Common myeloid progenitor, CD34-positive (primary cell): ENCODE measurements around the gene STXBP4.
A peak's percentile ranks its signal among the peaks of the same experiment; 100 is the strongest.

ENCODE experiments used
- CTCF ChIA-PET: fragments of 350-600 bp; sonication (Branson Sonifier 250); formaldehyde crosslinking; loops from one replicate; lab custom pipeline; 2021; ENCODE audit warnings: antibody characterized with exemption; lab: Charles Lee
- POLR2A ChIA-PET: fragments of 350-600 bp; sonication (Branson Sonifier 250); formaldehyde crosslinking; loops from one replicate; lab custom pipeline; 2021; ENCODE audit warnings: antibody characterized with exemption; lab: Charles Lee
- DNase-seq, 3 donors: peaks; one replicate each; pipeline versions ENCODE4 v3.0.0 to v3.0.0-alpha.2; 2013
- H3K27ac ChIP-seq, 2 experiments: 1 replicate in 1 of 2; 2 replicates in 1 of 2; pipeline ENCODE4 v1.7.0; 2013; ENCODE audit warnings: inconsistent platforms in 2 of 2, low read length in 2 of 2, mild to moderate bottlenecking in 2 of 2, low read depth in 1 of 2, moderate library complexity in 1 of 2; ENCODE audit not compliant: severe bottlenecking in 2 of 2, insufficient read depth in 1 of 2, poor library complexity in 1 of 2
- H3K27me3 ChIP-seq, 5 experiments: replicated peaks in 2 of 5; 1 replicate in 3 of 5; 2 replicates in 2 of 5; pipeline versions ENCODE4 v1.6.1 to v1.7.0; 2013; ENCODE audit warnings: low read length in 4 of 5, mild to moderate bottlenecking in 2 of 5, moderate library complexity in 2 of 5, inconsistent platforms in 1 of 5; ENCODE audit not compliant: insufficient read depth in 5 of 5, control insufficient read depth in 4 of 5
- H3K36me3 ChIP-seq, 4 experiments: 1 replicate in 2 of 4; 2 replicates in 2 of 4; pipeline versions ENCODE4 v1.6.1 to v1.7.0; 2013; ENCODE audit warnings: low read length in 3 of 4, control low read depth in 1 of 4, mild to moderate bottlenecking in 1 of 4; ENCODE audit not compliant: control insufficient read depth in 4 of 4, insufficient read depth in 4 of 4
- H3K4me1 ChIP-seq, 4 experiments: 1 replicate in 3 of 4; 2 replicates in 1 of 4; pipeline versions ENCODE4 v1.6.1 to v1.7.1; 2013; ENCODE audit warnings: low read length in 3 of 4, mild to moderate bottlenecking in 3 of 4, control low read depth in 1 of 4, inconsistent platforms in 1 of 4, moderate library complexity in 1 of 4; ENCODE audit not compliant: control insufficient read depth in 4 of 4, insufficient read depth in 4 of 4; ENCODE audit errors: control extremely low read depth in 1 of 4
- H3K4me3 ChIP-seq, 7 experiments: 1 replicate in 4 of 7; 2 replicates in 3 of 7; pipeline versions ENCODE4 v1.5.1 to v1.7.0; 2013; ENCODE audit warnings: mild to moderate bottlenecking in 7 of 7, low read length in 6 of 7, moderate library complexity in 6 of 7, inconsistent platforms in 2 of 7, low read depth in 2 of 7, control low read depth in 1 of 7; ENCODE audit not compliant: insufficient read depth in 4 of 7, control insufficient read depth in 1 of 7; ENCODE audit errors: extremely low read depth in 1 of 7
- H3K9me3 ChIP-seq, 5 experiments: 1 replicate in 4 of 5; 2 replicates in 1 of 5; pipeline versions ENCODE4 v1.6.1 to v1.7.1; 2013; ENCODE audit warnings: low read length in 4 of 5, mild to moderate bottlenecking in 2 of 5, inconsistent platforms in 1 of 5, low read depth in 1 of 5, moderate library complexity in 1 of 5; ENCODE audit not compliant: control insufficient read depth in 4 of 5, insufficient read depth in 2 of 5; ENCODE audit errors: control extremely low read depth in 1 of 5
- WGBS: methylation state at CpG from one replicate; pipeline ENCODE4 v1.1.5; 2013; ENCODE audit not compliant: insufficient coverage; 5-methylcytosine and 5-hydroxymethylcytosine counted together

STXBP4 gene

GRCh38 chr17:55093353-55093752, 124.8 kb downstream of the STXBP4 start:
- ChIA-PET POLR2A (no interaction called here), CTCF (interaction anchor here (1.5 kb wide), 1 partner anchor 32 kb away, joined by 5 read pairs; no protein-coding TSS in a partner anchor)
- Histone ChIP-seq H3K4me3 (no peak overlapping the region), H3K27ac (no peak overlapping the region), H3K9me3 (no peaks in the 10 kb centered on the region), H3K27me3 (no peaks in the 10 kb centered on the region), H3K4me1 (peaks cover 3 to 24% (median 15%) of the 10 kb centered on the region in 4 experiments), H3K36me3 (peaks cover 0 to 3% (median under 1%) of the 10 kb centered on the region in 4 experiments)
- WGBS, result no CpG with 5 or more reads among the region's 1 CpG
- no peak for DNase-seq

- POLR2A ChIA-PET, result no interaction called here
- no peak for DNase-seq
- no CpG with 5 or more reads among the region's 1 CpG for WGBS
- Histone ChIP-seq H3K27ac (no peak overlapping the region), H3K4me1 (no peaks in the 10 kb centered on the region), H3K4me3 (no peak overlapping the region), H3K27me3 (no peaks in the 10 kb centered on the region), H3K36me3 (peaks cover 0 to 6% (median 4%) of the 10 kb centered on the region in 4 experiments), H3K9me3 (peaks cover 0 to 7% (median 1%) of the 10 kb centered on the region in 5 experiments)
- CTCF ChIA-PET, result interaction anchor here (1.3 kb wide), 1 partner anchor 9 kb away, joined by 4 read pairs; no protein-coding TSS in a partner anchor
Measured at GRCh38 chr17:55098765-55099164, 130.2 kb downstream of the STXBP4 start.

- H3K27me3 ChIP-seq, result no peaks in the 10 kb centered on the region
- H3K4me3 ChIP-seq, result no peak overlapping the region
- peaks cover 0 to 19% (median 6%) of the 10 kb centered on the region in 4 experiments for H3K4me1 ChIP-seq
- ChIA-PET POLR2A (no interaction called here), CTCF (no interaction called here)
- DNase-seq, result no peak
- H3K27ac ChIP-seq, result no peak overlapping the region
- H3K36me3 ChIP-seq, result peaks cover 0 to 4% (median 1%) of the 10 kb centered on the region in 4 experiments
- WGBS, result no CpG with 5 or more reads among the region's 2 CpGs
- peaks cover 0 to 16% (median 5%) of the 10 kb centered on the region in 5 experiments for H3K9me3 ChIP-seq
Measured at GRCh38 chr17:55110521-55110920, 142.0 kb downstream of the STXBP4 start.

GRCh38 chr17:55114283-55114682, 145.7 kb downstream of the STXBP4 start:
- no peaks in the 10 kb centered on the region for H3K27me3 ChIP-seq
- no peaks in the 10 kb centered on the region for H3K36me3 ChIP-seq
- H3K4me1 ChIP-seq, result peaks cover 6 to 42% (median 16%) of the 10 kb centered on the region in 4 experiments
- DNase-seq, result no peak
- H3K4me3 ChIP-seq, result peak overlapping the region in 1 of 7 experiments; percentile 10
- CTCF ChIA-PET, result interaction anchor here (0.9 to 2.5 kb wide), 3 partner anchors 9 to 17 kb away, joined by 3 to 6 read pairs (median 3); no protein-coding TSS in a partner anchor
- POLR2A ChIA-PET, result no interaction called here
- H3K27ac ChIP-seq, result no peak overlapping the region
- peaks cover 0 to 2% (median 0%) of the 10 kb centered on the region in 5 experiments for H3K9me3 ChIP-seq

- H3K9me3 ChIP-seq, result peaks cover 0 to under 1% (median 0%) of the 10 kb centered on the region in 5 experiments
- H3K27me3 ChIP-seq, result no peaks in the 10 kb centered on the region
- H3K36me3 ChIP-seq, result no peaks in the 10 kb centered on the region
- POLR2A ChIA-PET, result no interaction called here
- H3K4me1 ChIP-seq, result peaks cover 6 to 46% (median 16%) of the 10 kb centered on the region in 4 experiments
- WGBS, result no CpG with 5 or more reads among the region's 2 CpGs
- CTCF ChIA-PET, result no interaction called here
- DNase-seq, result peak in 2 of 3 donors; percentile 21 to 40
- H3K27ac ChIP-seq, result no peak overlapping the region
- H3K4me3 ChIP-seq, result no peak overlapping the region
Measured at GRCh38 chr17:55116440-55116914, 147.9 kb downstream of the STXBP4 start.

GRCh38 chr17:55117164-55117563, 148.6 kb downstream of the STXBP4 start:
- Histone ChIP-seq H3K27ac (no peak overlapping the region), H3K36me3 (no peaks in the 10 kb centered on the region), H3K9me3 (no peaks in the 10 kb centered on the region), H3K4me1 (peaks cover 6 to 46% (median 16%) of the 10 kb centered on the region in 4 experiments), H3K27me3 (no peaks in the 10 kb centered on the region), H3K4me3 (no peak overlapping the region)
- WGBS, result 50% methylated on average over 1 of the region's 3 CpGs
- CTCF ChIA-PET, result interaction anchor here (1.5 kb wide), 1 partner anchor 86 kb away, joined by 3 read pairs; no protein-coding TSS in a partner anchor
- DNase-seq, result peak in 1 of 3 donors; percentile 13
- POLR2A ChIA-PET, result interaction anchor here (0.6 kb wide), 1 partner anchor 28 kb away, joined by 3 read pairs; no protein-coding TSS in a partner anchor

GRCh38 chr17:55120651-55121050, 152.1 kb downstream of the STXBP4 start:
- DNase-seq, result no peak
- Histone ChIP-seq H3K36me3 (no peaks in the 10 kb centered on the region), H3K4me1 (peaks cover 6 to 26% (median 9%) of the 10 kb centered on the region in 4 experiments), H3K27ac (no peak overlapping the region), H3K4me3 (no peak overlapping the region), H3K27me3 (no peaks in the 10 kb centered on the region), H3K9me3 (no peaks in the 10 kb centered on the region)
- ChIA-PET CTCF (interaction anchor here (1.8 kb wide), 1 partner anchor 13 kb away, joined by 4 read pairs; no protein-coding TSS in a partner anchor), POLR2A (no interaction called here)
